Activated naive CD4-positive, alpha-beta T cell treated with Interleukin-2 at 50 U/mL for 16 hours (primary cell): ENCODE results near the gene SEMA3A.
"Not testable (repeated sequence)": the region's sequence is repeated elsewhere in the genome, so short reads cannot be mapped to it uniquely, and the experiment has no call there.

Source experiments
- DNase-seq: peaks from one replicate; pipeline ENCODE4 v3.0.0-alpha.2; 2020

Gene SEMA3A

GRCh38 chr7:84150370-84150769, 44.2 kb downstream of the SEMA3A start:
- DNase-seq, result not testable (repeated sequence)

GRCh38 chr7:84149573-84149972, 45.0 kb downstream of the SEMA3A start:
- no peak for DNase-seq

GRCh38 chr7:84145892-84146291, 48.7 kb downstream of the SEMA3A start:
- DNase-seq, result no peak

GRCh38 chr7:84144935-84145334, 49.7 kb downstream of the SEMA3A start:
- no peak for DNase-seq

- DNase-seq, result no peak
Measured at GRCh38 chr7:84144480-84144879, 50.1 kb downstream of the SEMA3A start.

- no peak for DNase-seq
Measured at GRCh38 chr7:84142726-84143125, 51.9 kb downstream of the SEMA3A start.

GRCh38 chr7:84139986-84140729, 54.4 kb downstream of the SEMA3A start:
- no peak for DNase-seq

GRCh38 chr7:84138411-84138810, 56.2 kb downstream of the SEMA3A start:
- no peak for DNase-seq

- no peak for DNase-seq
Measured at GRCh38 chr7:84137812-84138211, 56.8 kb downstream of the SEMA3A start.

GRCh38 chr7:84136809-84137208, 57.8 kb downstream of the SEMA3A start:
- no peak for DNase-seq

- DNase-seq, result no peak
Measured at GRCh38 chr7:84136336-84136735, 58.3 kb downstream of the SEMA3A start.

- DNase-seq, result no peak
Measured at GRCh38 chr7:84134169-84134568, 60.4 kb downstream of the SEMA3A start.

GRCh38 chr7:84125654-84126053, 68.9 kb downstream of the SEMA3A start:
- no peak for DNase-seq

- DNase-seq, result no peak
Measured at GRCh38 chr7:84123965-84124547, 70.5 kb downstream of the SEMA3A start.

- DNase-seq, result no peak
Measured at GRCh38 chr7:84122582-84123360, 71.8 kb downstream of the SEMA3A start.

GRCh38 chr7:84117304-84117703, 77.3 kb downstream of the SEMA3A start:
- no peak for DNase-seq

- DNase-seq, result no peak
Measured at GRCh38 chr7:84113906-84114850, 80.4 kb downstream of the SEMA3A start.

- no peak for DNase-seq
Measured at GRCh38 chr7:84113286-84113685, 81.3 kb downstream of the SEMA3A start.

GRCh38 chr7:84112771-84113170, 81.8 kb downstream of the SEMA3A start:
- DNase-seq, result no peak

- no peak for DNase-seq
Measured at GRCh38 chr7:84111842-84112241, 82.7 kb downstream of the SEMA3A start.

GRCh38 chr7:84110400-84110799, 84.2 kb downstream of the SEMA3A start:
- DNase-seq, result no peak

- DNase-seq, result no peak
Measured at GRCh38 chr7:84108787-84109186, 85.8 kb downstream of the SEMA3A start.

- no peak for DNase-seq
Measured at GRCh38 chr7:84108119-84108518, 86.5 kb downstream of the SEMA3A start.
